ENCODE results near the gene GRIK5.
"Not testable (repeated sequence)": the region's sequence is repeated elsewhere in the genome, so short reads cannot be mapped to it uniquely, and the experiment has no call there.

The GRIK5 gene

DNA sequence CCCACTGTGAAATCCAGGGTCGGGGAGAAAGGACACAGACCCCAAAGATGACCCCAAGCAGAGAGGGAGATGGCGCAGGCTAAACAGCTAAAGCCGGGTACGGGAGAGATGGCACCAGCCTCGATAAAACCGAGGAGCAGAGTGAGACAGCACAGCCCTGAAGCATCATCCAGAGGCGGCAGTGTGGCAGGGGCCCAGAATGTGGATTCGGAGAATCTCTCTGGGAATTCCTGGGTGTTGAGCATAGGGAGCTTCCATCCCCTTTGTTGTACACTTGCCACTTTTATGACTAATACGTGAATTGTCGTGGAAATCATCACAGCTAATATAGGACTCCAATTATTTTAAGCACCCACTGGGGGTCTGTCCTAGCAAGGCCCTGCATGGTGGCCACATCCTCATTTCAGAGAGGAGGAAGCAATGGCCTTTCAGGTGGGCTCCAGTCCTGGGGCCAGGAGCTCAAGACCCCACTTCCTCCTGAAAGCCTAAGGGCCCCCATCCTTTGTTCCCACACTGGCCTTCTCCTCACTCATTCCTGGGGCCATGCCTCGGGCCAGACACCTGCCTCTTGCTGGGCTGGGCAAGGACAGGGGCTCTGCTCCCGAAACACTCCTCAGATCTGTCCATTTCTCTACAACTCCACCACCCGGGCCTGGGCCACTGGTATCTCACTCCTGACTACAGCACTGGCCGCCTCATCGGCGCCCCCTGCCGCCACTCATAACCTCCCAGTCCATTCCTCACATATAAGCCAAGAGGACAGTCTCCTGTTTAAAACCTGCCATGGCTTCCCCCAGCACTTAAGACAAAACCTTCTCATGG lies 46.7 kb downstream of the GRIK5 start:
- DNase-seq (ENCODE audit: insufficient read length, low spot score), result no peak
- TF ChIP-seq PAX5 (IDR thresholded peaks at IDR 0.05; ENCODE audit: insufficient read depth, low read length, severe bottlenecking) (no peak), SPI1 (IDR thresholded peaks at IDR 0.05; ENCODE audit: low read depth, low read length) (no peak)
- no peak for FAIRE-seq

DNA sequence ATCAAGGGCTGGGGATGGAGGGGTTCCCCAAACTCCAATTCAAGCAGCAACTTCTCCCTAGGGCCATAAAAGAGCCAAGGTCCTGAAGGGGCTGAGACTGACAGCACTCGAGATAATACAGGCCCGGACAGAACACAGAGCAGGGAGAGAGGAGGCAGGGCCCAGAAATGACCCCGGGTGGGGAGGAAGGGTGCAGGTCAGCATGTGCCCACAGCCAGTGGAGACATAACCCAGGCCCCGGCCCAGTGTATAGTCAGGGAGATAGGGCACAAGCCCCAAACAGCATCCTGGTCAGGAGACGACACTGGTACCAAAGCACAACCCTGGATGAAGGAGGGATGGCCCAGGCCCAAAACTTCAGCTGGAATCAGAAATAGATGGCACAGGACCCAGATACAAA lies 47.4 kb downstream of the GRIK5 start:
- FAIRE-seq, result no peak

DNA sequence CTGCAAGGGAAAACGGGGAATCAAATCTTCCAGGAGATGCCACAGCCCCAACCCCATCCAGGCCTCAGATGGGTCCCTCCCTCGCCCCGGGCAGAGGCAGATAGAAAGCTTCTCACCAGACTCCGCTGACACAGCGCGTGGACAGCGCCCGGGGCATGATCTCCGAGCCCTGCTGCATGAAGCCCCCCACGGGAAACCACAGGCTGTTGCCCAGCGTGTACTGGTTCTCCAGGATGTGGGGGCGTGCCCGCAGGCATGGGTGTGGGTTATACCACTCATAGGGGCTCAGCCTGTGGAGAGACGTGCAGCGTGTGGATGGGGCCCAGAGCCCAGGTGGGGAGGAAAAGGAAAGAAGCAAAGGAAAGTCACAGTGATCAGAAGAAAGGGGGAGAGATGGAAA lies 48.8 kb downstream of the GRIK5 start:
- FAIRE-seq (no peak), DNase-seq (ENCODE audit: insufficient read length, low spot score) (no peak)
- TF ChIP-seq POLR2A (IDR thresholded peaks at IDR 0.05; ENCODE audit: low read depth, low read length) (no peak), PAX5 (IDR thresholded peaks at IDR 0.05; ENCODE audit: insufficient read depth, low read length, severe bottlenecking) (no peak), POU2F2 (IDR thresholded peaks at IDR 0.05; ENCODE audit: low read depth, low read length) (no peak), TAF1 (IDR thresholded peaks at IDR 0.05; ENCODE audit: low read depth, low read length) (no peak), SPI1 (IDR thresholded peaks at IDR 0.05; ENCODE audit: low read depth, low read length) (no peak), POLR2AphosphoS5 (IDR thresholded peaks at IDR 0.05; ENCODE audit: low read depth, low read length) (no peak)

More for the DNA sequence above, 47.4 kb downstream of the GRIK5 start:
- DNase-seq (ENCODE audit: insufficient read length, low spot score), result no peak
- TF ChIP-seq POU2F2 (IDR thresholded peaks at IDR 0.05; ENCODE audit: low read depth, low read length) (no peak), POLR2AphosphoS5 (IDR thresholded peaks at IDR 0.05; ENCODE audit: low read depth, low read length) (no peak), POLR2A (IDR thresholded peaks at IDR 0.05; ENCODE audit: low read depth, low read length) (no peak), SPI1 (IDR thresholded peaks at IDR 0.05; ENCODE audit: low read depth, low read length) (no peak), TAF1 (IDR thresholded peaks at IDR 0.05; ENCODE audit: low read depth, low read length) (no peak), PAX5 (IDR thresholded peaks at IDR 0.05; ENCODE audit: insufficient read depth, low read length, severe bottlenecking) (no peak)

DNA sequence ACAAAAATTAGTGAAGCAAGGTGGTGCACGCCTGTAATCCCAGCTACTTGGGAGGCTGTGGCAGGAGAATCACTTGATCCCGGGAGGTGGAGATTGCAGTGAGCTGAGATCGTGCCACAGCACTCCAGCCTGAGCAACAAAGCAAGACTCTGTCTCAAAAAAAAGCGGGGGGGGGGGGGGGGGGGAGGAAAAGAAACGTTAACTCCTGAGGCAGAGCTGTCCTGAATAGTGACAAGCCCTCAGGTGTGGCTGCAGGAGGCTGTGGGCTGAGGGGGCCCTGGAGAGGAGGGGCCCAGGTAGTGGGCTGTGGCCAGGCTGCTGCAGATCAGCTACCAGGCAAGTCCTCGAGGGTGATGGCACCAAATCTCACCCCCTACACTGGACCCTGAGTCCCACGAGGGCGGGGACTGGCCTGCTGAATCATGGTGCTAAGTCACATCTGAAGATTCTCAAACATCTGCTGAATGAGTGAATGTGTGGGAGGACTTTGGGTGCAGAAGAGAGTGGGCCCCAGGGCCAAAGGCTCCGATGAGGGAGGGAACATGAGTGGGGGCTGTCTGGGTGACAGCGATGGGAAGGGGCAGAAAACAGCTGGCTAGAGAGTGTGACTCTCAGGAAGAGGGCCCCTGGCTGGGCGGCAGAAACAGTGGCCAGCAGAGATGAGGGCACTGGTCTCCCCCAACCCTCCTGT lies 51.4 kb downstream of the GRIK5 start:
- DNase-seq (ENCODE audit: insufficient read length, low spot score) (no peak), FAIRE-seq (no peak)

DNA sequence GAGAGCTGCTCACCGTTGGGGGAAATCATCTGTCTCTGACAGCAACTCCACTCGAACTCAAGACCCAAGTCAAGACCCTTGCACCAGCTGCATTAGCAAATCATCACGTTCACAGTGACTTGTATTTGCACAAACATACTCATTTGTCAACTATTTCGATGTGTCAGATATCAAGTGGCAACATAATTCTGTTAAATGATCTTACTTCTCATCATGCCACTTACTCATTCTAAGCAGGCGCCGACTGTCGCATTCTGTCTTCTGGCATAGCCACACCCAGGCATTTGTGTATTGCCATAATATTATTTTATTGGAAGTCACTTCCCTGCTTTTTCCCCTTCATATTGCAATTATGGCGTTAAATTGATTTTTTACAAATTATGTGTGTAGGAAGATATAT lies 53.0 kb downstream of the GRIK5 start:
- FAIRE-seq (no peak), DNase-seq (ENCODE audit: insufficient read length, low spot score) (no peak)

More for the DNA sequence above, 51.4 kb downstream of the GRIK5 start:
- no peak for TF ChIP-seq SPI1 (IDR thresholded peaks at IDR 0.05; ENCODE audit: low read depth, low read length)
- TF ChIP-seq TAF1 (IDR thresholded peaks at IDR 0.05; ENCODE audit: low read depth, low read length), result no peak
- no peak for TF ChIP-seq PAX5 (IDR thresholded peaks at IDR 0.05; ENCODE audit: insufficient read depth, low read length, severe bottlenecking)
- TF ChIP-seq POLR2A (IDR thresholded peaks at IDR 0.05; ENCODE audit: low read depth, low read length), result no peak
- no peak for TF ChIP-seq POU2F2 (IDR thresholded peaks at IDR 0.05; ENCODE audit: low read depth, low read length)
- no peak for TF ChIP-seq POLR2AphosphoS5 (IDR thresholded peaks at IDR 0.05; ENCODE audit: low read depth, low read length)

DNA sequence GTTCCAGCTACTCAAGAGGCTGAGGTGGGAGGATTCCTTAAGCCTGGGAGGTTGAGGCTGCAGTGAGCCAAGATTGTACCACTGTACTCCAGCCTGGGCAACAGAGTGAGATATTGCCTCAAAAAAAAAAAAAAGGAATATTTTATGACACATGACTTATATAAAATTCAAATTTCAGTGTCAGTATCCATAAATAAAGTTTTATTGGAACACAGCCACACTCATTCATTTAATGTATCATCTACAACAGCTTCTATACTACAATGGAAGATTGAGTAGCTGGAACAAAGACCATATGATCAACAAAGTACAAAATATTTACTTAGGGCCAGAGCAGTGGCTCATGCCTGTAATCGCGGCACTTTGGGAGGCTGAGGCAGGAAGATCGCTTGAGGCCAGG lies 57.3 kb downstream of the GRIK5 start:
- DNase-seq (ENCODE audit: insufficient read length, low spot score); FAIRE-seq: not testable (repeated sequence)

More for the DNA sequence above, 53.0 kb downstream of the GRIK5 start:
- TF ChIP-seq POLR2AphosphoS5 (IDR thresholded peaks at IDR 0.05; ENCODE audit: low read depth, low read length) (no peak), POLR2A (IDR thresholded peaks at IDR 0.05; ENCODE audit: low read depth, low read length) (no peak), PAX5 (IDR thresholded peaks at IDR 0.05; ENCODE audit: insufficient read depth, low read length, severe bottlenecking) (no peak)

DNA sequence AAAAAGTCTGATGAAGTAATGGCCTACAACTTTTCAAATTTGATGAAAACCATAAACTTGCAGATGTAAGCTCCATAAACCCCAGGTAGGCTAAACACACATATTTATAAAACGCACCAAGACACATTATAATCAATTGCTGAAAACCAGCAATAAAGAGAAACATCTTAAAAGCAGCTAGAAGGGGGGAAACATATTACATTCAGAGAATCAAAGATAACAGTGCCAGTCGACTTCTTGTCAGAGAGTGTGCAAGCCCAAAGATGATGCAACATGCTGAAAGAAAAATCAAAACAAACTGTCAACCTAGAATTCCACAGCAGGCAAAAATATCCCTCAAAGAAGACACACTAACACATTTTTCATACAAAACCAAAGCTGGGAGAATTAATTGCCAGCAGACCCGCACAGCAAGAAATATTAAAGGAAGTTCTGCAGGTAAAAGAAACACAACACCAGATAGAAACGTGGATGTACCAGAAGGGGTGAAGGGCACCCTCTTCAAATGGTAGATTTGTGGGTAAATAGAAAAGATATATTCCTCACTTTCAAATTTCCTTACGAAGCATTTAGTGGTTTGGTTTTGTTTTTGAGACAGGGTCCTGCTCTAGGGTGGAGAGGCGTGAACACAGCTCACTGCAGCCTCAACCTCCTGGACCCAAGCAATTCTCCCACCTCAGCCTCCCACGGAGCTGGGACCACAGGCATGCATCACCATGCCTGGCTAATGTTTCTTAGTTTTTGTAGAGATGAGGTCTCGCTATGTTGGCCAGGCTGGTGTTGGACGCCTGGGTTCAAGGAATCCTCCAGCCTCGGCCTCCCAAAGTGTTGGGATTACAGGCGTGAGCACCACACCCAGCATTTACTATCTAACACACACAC lies 59.5 kb downstream of the GRIK5 start:
- no peak for TF ChIP-seq POLR2A (IDR thresholded peaks at IDR 0.05; ENCODE audit: low read depth, low read length)
- no peak for TF ChIP-seq SPI1 (IDR thresholded peaks at IDR 0.05; ENCODE audit: low read depth, low read length)
- TF ChIP-seq POLR2AphosphoS5 (IDR thresholded peaks at IDR 0.05; ENCODE audit: low read depth, low read length), result no peak
- no peak for TF ChIP-seq PAX5 (IDR thresholded peaks at IDR 0.05; ENCODE audit: insufficient read depth, low read length, severe bottlenecking)
- TF ChIP-seq POU2F2 (IDR thresholded peaks at IDR 0.05; ENCODE audit: low read depth, low read length), result no peak
- no peak for TF ChIP-seq TAF1 (IDR thresholded peaks at IDR 0.05; ENCODE audit: low read depth, low read length)
- FAIRE-seq, result no peak

DNA sequence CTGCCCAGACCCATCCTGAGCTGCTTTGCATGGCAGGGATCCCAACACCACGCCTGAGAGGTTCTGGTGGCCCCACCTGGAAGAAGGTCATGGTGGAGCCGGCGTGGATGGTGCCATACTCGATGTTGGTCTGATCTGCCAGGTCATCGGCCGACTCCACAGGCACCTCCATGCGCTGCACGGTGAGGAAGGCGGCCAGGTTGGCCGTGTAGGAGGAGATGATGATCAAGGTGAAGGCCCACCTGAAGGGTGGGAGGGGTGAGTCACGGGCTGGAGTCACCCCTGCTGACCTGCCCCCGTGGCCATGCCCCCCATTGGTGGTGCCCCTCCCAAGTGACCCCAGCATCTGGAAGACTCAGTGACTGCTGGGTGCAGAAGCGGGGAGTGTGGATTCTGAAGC lies 63.4 kb downstream of the GRIK5 start:
- TF ChIP-seq PAX5 (IDR thresholded peaks at IDR 0.05; ENCODE audit: insufficient read depth, low read length, severe bottlenecking) (no peak), POU2F2 (IDR thresholded peaks at IDR 0.05; ENCODE audit: low read depth, low read length) (no peak)
- DNase-seq (ENCODE audit: insufficient read length, low spot score) (no peak), FAIRE-seq (no peak)

More for the DNA sequence above, 59.5 kb downstream of the GRIK5 start:
- DNase-seq (ENCODE audit: insufficient read length, low spot score), result no peak

DNA sequence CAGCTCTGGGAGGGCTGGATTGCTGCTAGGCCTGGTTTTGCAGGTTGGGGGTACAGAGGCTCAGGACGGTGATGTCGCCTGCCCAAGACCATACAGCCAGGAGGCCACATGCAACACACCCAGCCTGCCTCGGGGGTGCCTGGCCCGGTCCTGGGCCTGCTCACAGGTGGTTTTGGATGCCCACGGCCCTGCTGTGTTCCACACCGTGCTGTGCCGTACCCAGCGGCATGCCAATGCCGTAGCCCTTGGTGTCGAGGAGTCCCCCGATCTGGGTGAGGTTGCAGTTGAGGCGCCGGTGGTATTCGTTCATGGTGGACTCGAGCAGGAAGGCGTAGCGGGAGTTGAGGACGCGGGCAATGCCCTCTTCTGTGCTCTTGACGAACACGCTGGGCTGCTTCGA lies 64.5 kb downstream of the GRIK5 start:
- DNase-seq (ENCODE audit: insufficient read length, low spot score) (no peak), FAIRE-seq (no peak)
- no peak for TF ChIP-seq PAX5 (IDR thresholded peaks at IDR 0.05; ENCODE audit: insufficient read depth, low read length, severe bottlenecking)
- no peak for TF ChIP-seq POLR2A (IDR thresholded peaks at IDR 0.05; ENCODE audit: low read depth, low read length)
- no peak for TF ChIP-seq POLR2AphosphoS5 (IDR thresholded peaks at IDR 0.05; ENCODE audit: low read depth, low read length)
- no peak for TF ChIP-seq TAF1 (IDR thresholded peaks at IDR 0.05; ENCODE audit: low read depth, low read length)
- no peak for TF ChIP-seq SPI1 (IDR thresholded peaks at IDR 0.05; ENCODE audit: low read depth, low read length)
- no peak for TF ChIP-seq POU2F2 (IDR thresholded peaks at IDR 0.05; ENCODE audit: low read depth, low read length)

Data from GM12891 (cell line).